Measurements from ENCODE around the gene SUPV3L1.

Gene SUPV3L1

DNA sequence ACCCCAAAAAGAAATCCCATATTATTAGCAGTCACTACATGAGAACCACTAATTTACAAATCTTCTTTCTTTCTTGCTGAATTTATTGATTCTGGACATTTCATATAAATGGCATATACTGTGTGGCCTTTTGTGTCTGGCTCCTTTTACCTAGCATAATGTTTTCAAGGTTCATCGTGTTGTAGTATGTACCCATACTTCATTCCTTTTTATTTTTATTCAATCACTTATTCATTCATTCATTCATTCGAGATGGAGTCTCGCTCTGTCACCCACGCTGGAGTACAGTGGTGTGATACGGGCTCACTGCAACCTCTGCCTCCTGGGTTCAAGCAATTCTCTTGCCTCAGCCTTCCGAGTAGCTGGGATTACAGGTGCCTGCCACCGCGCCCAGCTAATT lies 34.2 kb upstream of the SUPV3L1 start:
- no peak overlapping the region for H2AFZ ChIP-seq (ENCODE audit: low read depth, low read length, severe bottlenecking)
- H3K27ac ChIP-seq (ENCODE audit: low read depth, low read length): no peak overlapping the region
- H3K9me3 ChIP-seq (ENCODE audit: insufficient read depth, low read length): no peaks in the 10 kb centered on the region
- TF ChIP-seq, protein P1, sequence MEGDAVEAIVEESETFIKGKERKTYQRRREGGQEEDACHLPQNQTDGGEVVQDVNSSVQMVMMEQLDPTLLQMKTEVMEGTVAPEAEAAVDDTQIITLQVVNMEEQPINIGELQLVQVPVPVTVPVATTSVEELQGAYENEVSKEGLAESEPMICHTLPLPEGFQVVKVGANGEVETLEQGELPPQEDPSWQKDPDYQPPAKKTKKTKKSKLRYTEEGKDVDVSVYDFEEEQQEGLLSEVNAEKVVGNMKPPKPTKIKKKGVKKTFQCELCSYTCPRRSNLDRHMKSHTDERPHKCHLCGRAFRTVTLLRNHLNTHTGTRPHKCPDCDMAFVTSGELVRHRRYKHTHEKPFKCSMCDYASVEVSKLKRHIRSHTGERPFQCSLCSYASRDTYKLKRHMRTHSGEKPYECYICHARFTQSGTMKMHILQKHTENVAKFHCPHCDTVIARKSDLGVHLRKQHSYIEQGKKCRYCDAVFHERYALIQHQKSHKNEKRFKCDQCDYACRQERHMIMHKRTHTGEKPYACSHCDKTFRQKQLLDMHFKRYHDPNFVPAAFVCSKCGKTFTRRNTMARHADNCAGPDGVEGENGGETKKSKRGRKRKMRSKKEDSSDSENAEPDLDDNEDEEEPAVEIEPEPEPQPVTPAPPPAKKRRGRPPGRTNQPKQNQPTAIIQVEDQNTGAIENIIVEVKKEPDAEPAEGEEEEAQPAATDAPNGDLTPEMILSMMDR (IDR thresholded peaks at IDR 0.05; ENCODE audit: insufficient read depth, low read length, poor library complexity, severe bottlenecking): no peak
- TF ChIP-seq EZH2phosphoT487 (conservative IDR thresholded peaks at IDR 0.05; ENCODE audit: low read length): no peak
- H3K9me2 ChIP-seq (replicated peaks; ENCODE audit: insufficient read depth, low read length): no peaks in the 10 kb centered on the region
- H4K20me1 ChIP-seq (ENCODE audit: low read depth, low read length): no peaks in the 10 kb centered on the region; the same call in 1 of the 2 replicates
- H3K36me3 ChIP-seq (ENCODE audit: low read length): no peaks in the 10 kb centered on the region
- no peak overlapping the region for H3K9ac ChIP-seq (ENCODE audit: low read length)
- H3K4me2 ChIP-seq (ENCODE audit: low read depth, low read length, poor library complexity, severe bottlenecking): no peak overlapping the region
- H3K4me3 ChIP-seq (ENCODE audit: insufficient read depth, low read length, poor library complexity, severe bottlenecking): no peak overlapping the region
- no peaks in the 10 kb centered on the region for H3F3A ChIP-seq (ENCODE audit: insufficient read depth)
- H3K79me2 ChIP-seq (ENCODE audit: insufficient read depth, low read length): peaks cover 58% of the 10 kb centered on the region
- H3K27me3 ChIP-seq (ENCODE audit: low read length): no peaks in the 10 kb centered on the region

DNA sequence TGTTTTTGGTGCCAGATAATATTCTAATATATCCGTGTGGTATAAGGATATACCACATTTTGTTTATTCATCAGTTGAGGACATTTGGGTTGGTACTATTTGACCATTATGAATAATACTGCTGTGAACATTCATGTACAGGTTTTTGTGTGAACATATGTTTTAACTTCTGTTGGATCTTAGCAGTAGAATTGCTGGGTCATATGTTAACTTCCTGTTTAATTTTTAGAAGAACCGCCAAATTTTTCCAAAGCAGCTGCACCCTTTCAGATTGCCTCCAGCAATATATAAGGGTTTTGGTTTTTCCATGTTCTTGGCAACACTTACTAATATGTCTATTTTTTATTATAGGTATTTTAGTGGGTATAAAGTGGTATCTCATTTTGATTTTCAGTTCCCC lies 33.3 kb upstream of the SUPV3L1 start:
- Histone ChIP-seq H3F3A (ENCODE audit: insufficient read depth) (no peaks in the 10 kb centered on the region), H3K36me3 (ENCODE audit: low read length) (no peaks in the 10 kb centered on the region), H3K9me2 (replicated peaks; ENCODE audit: insufficient read depth, low read length) (no peaks in the 10 kb centered on the region), H3K79me2 (ENCODE audit: insufficient read depth, low read length) (peaks cover 54% of the 10 kb centered on the region), H3K4me2 (ENCODE audit: low read depth, low read length, poor library complexity, severe bottlenecking) (no peak overlapping the region), H3K27me3 (ENCODE audit: low read length) (no peaks in the 10 kb centered on the region), H3K4me3 (ENCODE audit: insufficient read depth, low read length, poor library complexity, severe bottlenecking) (no peak overlapping the region), H3K9me3 (ENCODE audit: insufficient read depth, low read length) (no peaks in the 10 kb centered on the region), H2AFZ (ENCODE audit: low read depth, low read length, severe bottlenecking) (no peak overlapping the region), H4K20me1 (ENCODE audit: low read depth, low read length) (no peaks in the 10 kb centered on the region; the same call in 1 of the 2 replicates), H3K9ac (ENCODE audit: low read length) (no peak overlapping the region), H3K27ac (ENCODE audit: low read depth, low read length) (no peak overlapping the region)
- TF ChIP-seq, protein P1 (IDR thresholded peaks at IDR 0.05; ENCODE audit: insufficient read depth, low read length, poor library complexity, severe bottlenecking): no peak
- no peak for TF ChIP-seq EZH2phosphoT487 (conservative IDR thresholded peaks at IDR 0.05; ENCODE audit: low read length)

DNA sequence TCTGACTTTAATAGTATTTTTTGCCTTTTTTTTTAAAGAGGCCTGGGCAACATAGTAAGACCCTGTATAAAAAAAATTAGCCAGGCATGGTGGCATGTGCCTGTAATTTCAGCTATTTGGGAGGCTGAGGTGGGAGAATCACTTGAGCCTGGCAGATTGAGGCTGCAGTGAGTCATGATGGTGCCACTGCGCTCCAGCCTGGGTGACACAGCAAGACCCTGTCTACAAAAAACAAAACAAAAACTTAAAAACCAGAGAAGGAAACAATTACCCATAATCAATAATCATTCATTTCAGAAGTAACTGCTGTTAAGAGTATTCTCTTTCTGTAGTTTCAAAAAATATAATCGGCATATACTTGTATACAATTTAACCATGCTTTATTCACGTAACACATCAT lies 28.1 kb upstream of the SUPV3L1 start:
- Histone ChIP-seq H4K20me1 (ENCODE audit: low read depth, low read length) (0 out of 2 replicates have a peak, but pooled peaks cover 4% of the 10 kb centered on the region), H3K4me3 (ENCODE audit: insufficient read depth, low read length, poor library complexity, severe bottlenecking) (no peak overlapping the region)

More for the DNA sequence above, 28.1 kb upstream of the SUPV3L1 start:
- Histone ChIP-seq H2AFZ (ENCODE audit: low read depth, low read length, severe bottlenecking) (no peak overlapping the region), H3K27ac (ENCODE audit: low read depth, low read length) (no peak overlapping the region), H3K4me2 (ENCODE audit: low read depth, low read length, poor library complexity, severe bottlenecking) (no peak overlapping the region), H3K9me2 (replicated peaks; ENCODE audit: insufficient read depth, low read length) (no peaks in the 10 kb centered on the region), H3K36me3 (ENCODE audit: low read length) (no peaks in the 10 kb centered on the region), H3K9me3 (ENCODE audit: insufficient read depth, low read length) (no peaks in the 10 kb centered on the region), H3K79me2 (ENCODE audit: insufficient read depth, low read length) (peaks cover 32% of the 10 kb centered on the region), H3K9ac (ENCODE audit: low read length) (no peak overlapping the region), H3F3A (ENCODE audit: insufficient read depth) (peaks cover 3% of the 10 kb centered on the region; the same call in 1 of the 2 replicates), H3K27me3 (ENCODE audit: low read length) (no peaks in the 10 kb centered on the region)
- TF ChIP-seq, protein P1 (IDR thresholded peaks at IDR 0.05; ENCODE audit: insufficient read depth, low read length, poor library complexity, severe bottlenecking): no peak
- no peak for TF ChIP-seq EZH2phosphoT487 (conservative IDR thresholded peaks at IDR 0.05; ENCODE audit: low read length)
